SK-N-MC (cell line): ENCODE results near the gene SLC4A2.

Source experiments
- DNase-seq: peaks from one replicate; pipeline ENCODE4 v3.0.0-alpha.2; 2011; ENCODE audit warnings: low read depth, low spot score
- H3K27ac ChIP-seq: fragments of 200-600 bp; sonication (generic); 2 replicates; pipeline ENCODE4 v1.5.1; 2016; ENCODE audit warnings: mixed run types
- H3K36me3 ChIP-seq: fragments of 200-600 bp; sonication (generic); 2 replicates; pipeline ENCODE4 v1.6.1; 2017; ENCODE audit warnings: antibody characterized with exemption, low read length, mixed read lengths; ENCODE audit not compliant: insufficient read depth
- H3K4me3 ChIP-seq: fragments of 200-600 bp; sonication (generic); 2 replicates; pipeline ENCODE4 v1.5.1; 2016
- H3K9ac ChIP-seq: fragments of 200-600 bp; sonication (generic); 2 replicates; pipeline ENCODE4 v1.8.0; 2017; ENCODE audit warnings: mixed run types, mixed read lengths; ENCODE audit not compliant: insufficient read length
- H3K9me3 ChIP-seq: fragments of 200-600 bp; sonication (generic); 2 replicates; pipeline ENCODE4 v1.6.1; 2017; ENCODE audit warnings: low read depth, mild to moderate bottlenecking, antibody characterized with exemption, low read length, moderate library complexity, mixed read lengths
- EZH2 ChIP-seq: fragments of 200-600 bp; sonication (generic); IDR thresholded peaks from one replicate; pipeline ENCODE4 v1.6.1; 2017; ENCODE audit warnings: antibody characterized with exemption
- FOXP2 ChIP-seq: optimal IDR thresholded peaks from 2 replicates; pipeline ENCODE3; 2011; ENCODE audit warnings: mild to moderate bottlenecking, moderate library complexity; ENCODE audit not compliant: insufficient read depth; ENCODE audit errors: extremely low read length, control extremely low read depth
- POLR2AphosphoS5 ChIP-seq: IDR thresholded peaks from 2 replicates; pipeline ENCODE4 v1.6.1; 2012; ENCODE audit warnings: mild to moderate bottlenecking, low read depth, low read length, borderline replicate concordance

The SLC4A2 gene

GRCh38 chr7:151115836-151116418 lies 56.5 kb downstream of the SLC4A2 start:
- DNase-seq = no peak
- TF ChIP-seq FOXP2 (no peak), POLR2AphosphoS5 (no peak), EZH2 (no peak)
- no peaks in the 10 kb centered on the region for H3K9me3 ChIP-seq
- H3K27ac ChIP-seq = no peak overlapping the region
- H3K9ac ChIP-seq = no peak overlapping the region
- no peaks in the 10 kb centered on the region; the same call in 1 of the 2 replicates for H3K36me3 ChIP-seq
- H3K4me3 ChIP-seq = no peak overlapping the region

GRCh38 chr7:151116603-151117440 lies 57.4 kb downstream of the SLC4A2 start:
- no peak overlapping the region for H3K4me3 ChIP-seq
- H3K9ac ChIP-seq = no peak overlapping the region

GRCh38 chr7:151117565-151117964 lies 58.2 kb downstream of the SLC4A2 start:
- no peaks in the 10 kb centered on the region for H3K9me3 ChIP-seq
- no peaks in the 10 kb centered on the region; the same call in 1 of the 2 replicates for H3K36me3 ChIP-seq
- H3K4me3 ChIP-seq = no peak overlapping the region
- H3K27ac ChIP-seq = no peak overlapping the region
- no peak for TF ChIP-seq POLR2AphosphoS5
- TF ChIP-seq FOXP2 = no peak
- no peak for TF ChIP-seq EZH2
- H3K9ac ChIP-seq = no peak overlapping the region
- DNase-seq = no peak

More at GRCh38 chr7:151116603-151117440, 57.4 kb downstream of the SLC4A2 start:
- no peaks in the 10 kb centered on the region; the same call in 1 of the 2 replicates for H3K36me3 ChIP-seq
- no peak overlapping the region for H3K27ac ChIP-seq
- no peaks in the 10 kb centered on the region for H3K9me3 ChIP-seq
- DNase-seq = no peak
- no peak for TF ChIP-seq FOXP2

DNA sequence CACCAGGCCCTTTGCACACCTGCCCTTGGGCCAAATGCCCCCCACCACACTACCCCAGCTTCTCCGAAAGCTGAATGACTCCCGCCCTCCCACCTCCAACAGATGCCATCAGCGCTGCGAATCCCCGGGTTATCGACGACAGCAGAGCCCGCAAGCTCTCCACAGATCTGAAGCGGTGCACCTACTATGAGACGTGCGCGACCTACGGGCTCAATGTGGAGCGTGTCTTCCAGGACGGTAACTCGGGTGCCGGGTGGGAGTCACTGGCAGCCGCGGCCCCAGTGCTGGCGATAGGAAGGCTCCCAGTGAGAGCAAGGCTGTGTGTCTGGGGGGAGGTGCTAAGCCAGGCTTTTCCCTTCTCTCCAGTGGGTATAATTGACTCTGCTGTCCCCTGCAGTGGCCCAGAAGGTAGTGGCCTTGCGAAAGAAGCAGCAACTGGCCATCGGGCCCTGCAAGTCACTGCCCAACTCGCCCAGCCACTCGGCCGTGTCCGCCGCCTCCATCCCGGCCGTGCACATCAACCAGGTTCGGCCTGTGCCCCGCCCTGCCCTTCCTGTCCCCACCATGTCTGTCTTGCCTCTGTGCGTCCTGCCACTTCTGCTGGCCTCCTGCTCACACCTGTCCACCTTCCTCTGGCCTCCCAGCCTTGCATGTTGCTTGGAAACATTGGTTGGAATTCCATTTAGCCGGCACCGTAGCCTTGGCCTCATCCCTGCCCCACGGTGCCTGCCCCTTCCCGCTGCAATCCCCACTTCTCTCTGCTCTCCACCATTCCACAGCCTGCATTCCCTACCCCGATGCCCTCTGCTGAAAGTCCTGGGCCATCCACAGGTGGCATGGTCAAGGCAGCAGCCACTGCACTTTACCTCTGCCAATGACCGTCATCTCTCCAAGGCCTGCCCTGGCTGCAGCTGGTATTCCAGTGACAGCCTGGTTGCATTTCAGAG lies 59.0 kb downstream of the SLC4A2 start:
- Histone ChIP-seq H3K27ac (no peak overlapping the region), H3K36me3 (peaks cover 4% of the 10 kb centered on the region; the same call in 1 of the 2 replicates), H3K9ac (no peak overlapping the region), H3K9me3 (no peaks in the 10 kb centered on the region), H3K4me3 (no peak overlapping the region)
- DNase-seq = no peak
- no peak for TF ChIP-seq FOXP2

GRCh38 chr7:151119055-151119415 lies 59.6 kb downstream of the SLC4A2 start:
- TF ChIP-seq EZH2 = no peak
- TF ChIP-seq FOXP2 = no peak
- TF ChIP-seq POLR2AphosphoS5 = no peak
- Histone ChIP-seq H3K36me3 (peaks cover 10% of the 10 kb centered on the region; the same call in 1 of the 2 replicates), H3K9ac (no peak overlapping the region), H3K9me3 (no peaks in the 10 kb centered on the region), H3K4me3 (no peak overlapping the region), H3K27ac (no peak overlapping the region)
- DNase-seq = no peak

GRCh38 chr7:151119902-151120301 lies 60.5 kb downstream of the SLC4A2 start:
- no peaks in the 10 kb centered on the region for H3K9me3 ChIP-seq
- H3K9ac ChIP-seq = no peak overlapping the region
- TF ChIP-seq EZH2 (no peak), POLR2AphosphoS5 (no peak), FOXP2 (no peak)
- H3K27ac ChIP-seq = no peak overlapping the region
- H3K4me3 ChIP-seq = no peak overlapping the region
- DNase-seq = no peak
- peaks cover 13% of the 10 kb centered on the region; the same call in 1 of the 2 replicates for H3K36me3 ChIP-seq

GRCh38 chr7:151120896-151121295 lies 61.5 kb downstream of the SLC4A2 start:
- TF ChIP-seq POLR2AphosphoS5 = no peak
- no peak for TF ChIP-seq EZH2
- TF ChIP-seq FOXP2 = no peak
- no peak overlapping the region for H3K9ac ChIP-seq
- no peak for DNase-seq
- H3K4me3 ChIP-seq = no peak overlapping the region
- H3K9me3 ChIP-seq = no peaks in the 10 kb centered on the region
- H3K36me3 ChIP-seq = peaks cover 13% of the 10 kb centered on the region; the same call in 1 of the 2 replicates
- no peak overlapping the region for H3K27ac ChIP-seq

GRCh38 chr7:151121380-151122170 lies 62.2 kb downstream of the SLC4A2 start:
- H3K9ac ChIP-seq = no peak overlapping the region
- peaks cover 13% of the 10 kb centered on the region; the same call in 1 of the 2 replicates for H3K36me3 ChIP-seq
- H3K4me3 ChIP-seq = no peak overlapping the region
- TF ChIP-seq EZH2 = no peak
- TF ChIP-seq POLR2AphosphoS5 = no peak
- no peak for TF ChIP-seq FOXP2
- DNase-seq = no peak
- no peaks in the 10 kb centered on the region for H3K9me3 ChIP-seq
- no peak overlapping the region for H3K27ac ChIP-seq
